Measurements from ENCODE around the gene HOXC12. TPM values are rescaled to one million over a fixed set of nuclear protein-coding genes. Genes with fewer than 3 reads are reported as not detected.

HOXC12 gene
- total RNA-seq, 2 experiments from 2014 or later: not detected

GRCh38 chr12:53972152-53972702, 17.5 kb downstream of the HOXC12 start:
- CTCF ChIA-PET (ENCODE audit: unreplicated experiment): interaction anchor here (0.5 kb wide), 1 partner anchor 23 kb away, joined by 3 read pairs; no protein-coding TSS in a partner anchor
- Histone ChIP-seq H3K9me2 (ENCODE audit: insufficient read depth, low read length) (no peaks in the 10 kb centered on the region), H3K9me3 (ENCODE audit: low read length) (no peaks in the 10 kb centered on the region), H3K4me3 (ENCODE audit: low read depth, low read length, poor library complexity, severe bottlenecking) (no peak overlapping the region), H3K4me2 (ENCODE audit: low read length) (no peak overlapping the region), H3K27ac (ENCODE audit: low read depth, low read length, poor library complexity, severe bottlenecking) (no peak overlapping the region), H3K79me2 (ENCODE audit: insufficient read depth, low read depth, low read length) (no peaks in the 10 kb centered on the region), H3K36me3 (ENCODE audit: insufficient read depth, low read length) (no peaks in the 10 kb centered on the region), H4K20me1 (ENCODE audit: insufficient read depth, low read length) (no peaks in the 10 kb centered on the region), H2AFZ (ENCODE audit: low read length) (no peak overlapping the region), H3K4me1 (ENCODE audit: insufficient read depth, low read length, poor library complexity, severe bottlenecking) (peaks cover 19% of the 10 kb centered on the region)
- no peak for DNase-seq (ENCODE audit: low spot score)
- TF ChIP-seq CTCF (conservative IDR thresholded peaks at IDR 0.05; ENCODE audit: low read length) (no peak), EZH2phosphoT487 (IDR thresholded peaks at IDR 0.05; ENCODE audit: borderline replicate concordance, low read depth, low read length) (no peak)
- intact Hi-C loops (cut with micrococcal nuclease; ENCODE audit: unreplicated experiment): no loop called here
- no TSS peak for BruUV-seq (replicated peaks)
- POLR2A ChIA-PET: interaction anchor here (0.6 kb wide), 1 partner anchor 234 kb away, joined by 3 read pairs; no protein-coding TSS in a partner anchor

GRCh38 chr12:53972722-53973235, 18.1 kb downstream of the HOXC12 start, which contains the start of gene HOXC11:
HOXC11 (plus strand) TSS chr12:53973126; CDS start chr12:53973242, 116 bp downstream.
- no peak for TF ChIP-seq EZH2phosphoT487 (IDR thresholded peaks at IDR 0.05; ENCODE audit: borderline replicate concordance, low read depth, low read length)
- TF ChIP-seq CTCF (conservative IDR thresholded peaks at IDR 0.05; ENCODE audit: low read length): no peak
- Histone ChIP-seq H3K27ac (ENCODE audit: low read depth, low read length, poor library complexity, severe bottlenecking) (no peak within 1 kb of the TSS), H3K9me2 (ENCODE audit: insufficient read depth, low read length) (no peaks in the 10 kb centered on the region), H3K36me3 (ENCODE audit: insufficient read depth, low read length) (no peaks in the 10 kb centered on the region), H3K4me2 (ENCODE audit: low read length) (peak within 1 kb of the TSS; percentile 65), H3K4me3 (ENCODE audit: low read depth, low read length, poor library complexity, severe bottlenecking) (peak within 1 kb of the TSS; percentile 71), H3K79me2 (ENCODE audit: insufficient read depth, low read depth, low read length) (no peaks in the 10 kb centered on the region), H3K4me1 (ENCODE audit: insufficient read depth, low read length, poor library complexity, severe bottlenecking) (peaks cover 24% of the 10 kb centered on the region), H3K9me3 (ENCODE audit: low read length) (no peaks in the 10 kb centered on the region), H4K20me1 (ENCODE audit: insufficient read depth, low read length) (no peaks in the 10 kb centered on the region), H2AFZ (ENCODE audit: low read length) (0 out of 2 replicates have a peak within 1 kb of the TSS, but pooled peaks have one; percentile 77)
- BruUV-seq (replicated peaks): no TSS peak
- ChIA-PET CTCF (ENCODE audit: unreplicated experiment) (no interaction called here), POLR2A (no interaction called here)
- intact Hi-C loops (cut with micrococcal nuclease; ENCODE audit: unreplicated experiment): no loop called here
- DNase-seq (ENCODE audit: low spot score): no peak

All from OCI-LY7 (cell line).